ENCODE results near the gene EFL1. TPM values are rescaled to one million over a fixed set of nuclear protein-coding genes. Genes with fewer than 3 reads are reported as not detected.

Gene EFL1
- total RNA-seq, 1 experiment from 2014 or later, result 44.7 TPM

DNA sequence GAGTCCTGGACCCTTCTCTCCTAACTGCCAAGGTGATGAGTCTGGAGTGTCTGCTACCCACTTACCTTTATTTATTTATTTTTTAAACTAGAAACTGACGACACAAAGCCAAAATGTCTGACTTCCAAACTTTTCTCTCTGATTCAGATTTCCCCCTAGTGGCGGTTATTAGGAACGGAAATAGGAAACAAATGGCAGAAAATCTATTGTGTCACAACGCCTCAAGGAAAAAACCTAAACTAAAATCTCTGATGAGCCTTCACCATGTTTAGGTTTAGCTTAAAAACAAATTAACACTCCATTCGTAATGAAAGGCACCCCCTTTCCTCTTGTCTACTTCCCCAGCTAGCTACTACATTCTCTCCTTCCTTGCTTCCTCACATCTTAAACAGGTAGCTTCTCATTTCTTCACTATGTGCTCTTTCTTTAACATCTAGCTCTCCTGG, 122.7 kb downstream of the EFL1 start:
- no peak overlapping the region for H3K4me3 Mint-ChIP-seq (ENCODE audit: unreplicated experiment)
- BruUV-seq (replicated peaks), result no TSS peak
- H3K4me1 Mint-ChIP-seq (ENCODE audit: insufficient read depth, unreplicated experiment), result peaks cover 8% of the 10 kb centered on the region
- H3K27ac Mint-ChIP-seq (ENCODE audit: low read depth, unreplicated experiment), result peak overlapping the region; percentile 1
- H3K27me3 Mint-ChIP-seq (ENCODE audit: insufficient read depth, unreplicated experiment), result no peaks in the 10 kb centered on the region
- H3K9me3 Mint-ChIP-seq (ENCODE audit: unreplicated experiment), result no peaks in the 10 kb centered on the region
- TF ChIP-seq, protein P1, sequence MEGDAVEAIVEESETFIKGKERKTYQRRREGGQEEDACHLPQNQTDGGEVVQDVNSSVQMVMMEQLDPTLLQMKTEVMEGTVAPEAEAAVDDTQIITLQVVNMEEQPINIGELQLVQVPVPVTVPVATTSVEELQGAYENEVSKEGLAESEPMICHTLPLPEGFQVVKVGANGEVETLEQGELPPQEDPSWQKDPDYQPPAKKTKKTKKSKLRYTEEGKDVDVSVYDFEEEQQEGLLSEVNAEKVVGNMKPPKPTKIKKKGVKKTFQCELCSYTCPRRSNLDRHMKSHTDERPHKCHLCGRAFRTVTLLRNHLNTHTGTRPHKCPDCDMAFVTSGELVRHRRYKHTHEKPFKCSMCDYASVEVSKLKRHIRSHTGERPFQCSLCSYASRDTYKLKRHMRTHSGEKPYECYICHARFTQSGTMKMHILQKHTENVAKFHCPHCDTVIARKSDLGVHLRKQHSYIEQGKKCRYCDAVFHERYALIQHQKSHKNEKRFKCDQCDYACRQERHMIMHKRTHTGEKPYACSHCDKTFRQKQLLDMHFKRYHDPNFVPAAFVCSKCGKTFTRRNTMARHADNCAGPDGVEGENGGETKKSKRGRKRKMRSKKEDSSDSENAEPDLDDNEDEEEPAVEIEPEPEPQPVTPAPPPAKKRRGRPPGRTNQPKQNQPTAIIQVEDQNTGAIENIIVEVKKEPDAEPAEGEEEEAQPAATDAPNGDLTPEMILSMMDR (IDR thresholded peaks at IDR 0.05; ENCODE audit: unreplicated experiment), result peak; percentile 59
- intact Hi-C loops (cut with micrococcal nuclease), result loop anchor here (1.0 kb wide), 3 partner anchors 32 to 660 kb away; no protein-coding TSS in a partner anchor
- peak; percentile 66 for DNase-seq (ENCODE audit: unreplicated experiment)
- peaks cover 32% of the 10 kb centered on the region for H3K36me3 Mint-ChIP-seq (ENCODE audit: insufficient read depth, unreplicated experiment)
- ChIA-PET POLR2A (interaction anchor here (0.7 to 1.1 kb wide), 3 partner anchors 12 to 31 kb away, joined by 3 read pairs; no protein-coding TSS in a partner anchor), CTCF (interaction anchor here (0.6 to 2.7 kb wide), 28 partner anchors 9 to 815 kb away, joined by 3 to 20 read pairs (median 4); no protein-coding TSS in a partner anchor)

DNA sequence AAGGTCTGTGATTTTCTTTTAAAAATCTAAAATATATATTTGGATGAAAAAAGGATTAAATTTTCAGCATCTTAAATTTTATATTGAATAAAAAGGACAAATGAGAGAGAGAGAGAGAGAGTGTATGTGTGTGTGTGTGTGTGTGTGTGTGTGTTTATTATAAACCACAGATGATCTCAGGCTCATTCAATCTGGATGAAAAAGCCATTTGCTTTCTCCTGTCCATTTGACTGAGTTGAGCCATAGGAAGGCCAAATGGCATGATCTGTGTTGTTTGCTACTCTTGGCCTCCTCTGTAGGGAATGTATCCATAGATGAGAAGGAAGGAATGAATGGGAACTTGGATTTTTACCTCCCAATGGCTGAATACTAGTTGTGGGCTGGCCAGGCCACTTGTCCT, 124.2 kb downstream of the EFL1 start:
- TF ChIP-seq, protein P1 (IDR thresholded peaks at IDR 0.05; ENCODE audit: unreplicated experiment), result no peak
- H3K27ac Mint-ChIP-seq (ENCODE audit: low read depth, unreplicated experiment), result no peak overlapping the region
- H3K4me1 Mint-ChIP-seq (ENCODE audit: insufficient read depth, unreplicated experiment), result peaks cover 8% of the 10 kb centered on the region
- H3K27me3 Mint-ChIP-seq (ENCODE audit: insufficient read depth, unreplicated experiment), result no peaks in the 10 kb centered on the region
- no peak for DNase-seq (ENCODE audit: unreplicated experiment)
- H3K9me3 Mint-ChIP-seq (ENCODE audit: unreplicated experiment), result no peaks in the 10 kb centered on the region
- no peak overlapping the region for H3K4me3 Mint-ChIP-seq (ENCODE audit: unreplicated experiment)
- intact Hi-C loops (cut with micrococcal nuclease), result no loop called here
- ChIA-PET CTCF (interaction anchor here (0.7 to 1.9 kb wide), 3 partner anchors 11 to 30 kb away, joined by 3 to 7 read pairs (median 5); no protein-coding TSS in a partner anchor), POLR2A (no interaction called here)
- H3K36me3 Mint-ChIP-seq (ENCODE audit: insufficient read depth, unreplicated experiment), result peaks cover 42% of the 10 kb centered on the region
- no TSS peak for BruUV-seq (replicated peaks)

DNA sequence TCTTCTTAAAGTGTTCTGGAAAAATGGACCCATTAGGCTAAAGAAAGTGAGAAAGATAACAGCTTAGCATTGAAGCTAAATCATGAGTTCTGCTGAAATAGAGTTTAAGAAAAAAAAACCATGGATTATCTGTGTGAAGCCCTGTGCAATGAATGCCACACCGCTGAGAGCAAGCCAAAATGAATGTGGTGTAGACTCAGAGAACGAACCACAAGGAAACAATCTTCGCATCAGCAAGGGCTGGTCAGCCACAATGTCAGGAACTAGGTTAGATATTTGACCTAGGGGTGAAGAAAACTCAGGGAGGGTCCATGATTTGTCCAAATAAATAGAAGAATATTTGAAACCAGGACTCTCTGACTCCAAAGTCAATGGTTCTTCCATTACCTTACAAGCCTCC, 125.3 kb downstream of the EFL1 start:
- TF ChIP-seq, protein P1 (IDR thresholded peaks at IDR 0.05; ENCODE audit: unreplicated experiment), result no peak
- Mint-ChIP-seq H3K36me3 (ENCODE audit: insufficient read depth, unreplicated experiment) (peaks cover 44% of the 10 kb centered on the region), H3K27me3 (ENCODE audit: insufficient read depth, unreplicated experiment) (no peaks in the 10 kb centered on the region), H3K9me3 (ENCODE audit: unreplicated experiment) (no peaks in the 10 kb centered on the region), H3K4me3 (ENCODE audit: unreplicated experiment) (no peak overlapping the region), H3K27ac (ENCODE audit: low read depth, unreplicated experiment) (no peak overlapping the region), H3K4me1 (ENCODE audit: insufficient read depth, unreplicated experiment) (peaks cover 18% of the 10 kb centered on the region)
- DNase-seq (ENCODE audit: unreplicated experiment), result no peak
- ChIA-PET CTCF (interaction anchor here (0.5 to 0.8 kb wide), 2 partner anchors 28 to 89 kb away, joined by 3 read pairs; no protein-coding TSS in a partner anchor), POLR2A (interaction anchor here (1.0 kb wide), 1 partner anchor 91 kb away, joined by 4 read pairs; the partner anchor contains the start of gene MEX3B)
- no TSS peak for BruUV-seq (replicated peaks)
- intact Hi-C loops (cut with micrococcal nuclease), result no loop called here

DNA sequence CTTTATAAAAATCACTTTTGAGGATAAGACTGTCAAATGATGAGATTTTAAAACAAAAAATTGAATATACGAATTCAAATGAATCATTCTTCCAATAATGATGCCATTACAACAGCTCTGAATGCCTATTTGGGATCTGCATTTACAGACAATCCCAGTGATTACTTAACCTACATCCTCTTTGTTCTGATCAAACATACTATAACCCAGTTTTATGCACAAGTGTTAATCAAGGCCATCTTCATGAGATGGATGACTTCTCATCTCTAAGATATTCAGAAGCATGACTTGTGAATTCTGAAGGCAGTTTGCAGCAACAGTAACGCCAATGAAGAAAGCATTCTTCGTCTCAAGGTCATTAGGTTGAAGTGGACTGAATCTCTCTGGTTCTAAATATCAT, 126.4 kb downstream of the EFL1 start:
- Mint-ChIP-seq H3K4me3 (ENCODE audit: unreplicated experiment) (no peak overlapping the region), H3K36me3 (ENCODE audit: insufficient read depth, unreplicated experiment) (peaks cover 37% of the 10 kb centered on the region), H3K9me3 (ENCODE audit: unreplicated experiment) (no peaks in the 10 kb centered on the region), H3K27ac (ENCODE audit: low read depth, unreplicated experiment) (no peak overlapping the region), H3K27me3 (ENCODE audit: insufficient read depth, unreplicated experiment) (no peaks in the 10 kb centered on the region), H3K4me1 (ENCODE audit: insufficient read depth, unreplicated experiment) (peaks cover 22% of the 10 kb centered on the region)
- TF ChIP-seq, protein P1 (IDR thresholded peaks at IDR 0.05; ENCODE audit: unreplicated experiment), result no peak
- no peak for DNase-seq (ENCODE audit: unreplicated experiment)
- no TSS peak for BruUV-seq (replicated peaks)
- CTCF ChIA-PET, result interaction anchor here (0.6 to 2.7 kb wide), 8 partner anchors 8 to 726 kb away, joined by 3 to 10 read pairs (median 4); no protein-coding TSS in a partner anchor
- intact Hi-C loops (cut with micrococcal nuclease), result no loop called here
- POLR2A ChIA-PET, result interaction anchor here (0.8 kb wide), 2 partner anchors 10 to 13 kb away, joined by 3 read pairs; no protein-coding TSS in a partner anchor
